Pancreas (tissue), 10 donors: ENCODE measurements around the gene HTT. TPM values are rescaled to one million over a fixed set of nuclear protein-coding genes. Genes with fewer than 3 reads are reported as not detected.
A peak's percentile ranks its signal among the peaks of the same experiment; 100 is the strongest.

ENCODE experiments used
- ATAC-seq, 4 donors: fragments of 200-7000 bp; cut with Tn5 transposase; one replicate each; pipeline versions ENCODE4 v1.8.0 to v1.9.1; 2020; ENCODE audit warnings: mild to moderate bottlenecking in 4 of 4, moderate library complexity in 4 of 4
- DNase-seq, 6 donors: peaks; one replicate each; pipeline ENCODE4 v3.0.0-alpha.2; 2020
- FAIRE-seq: peaks from 2 replicates; lab custom pipeline; 2012; peaks lifted over from hg19 to GRCh38; lab: Jason Lieb, UNC
- H3K27ac ChIP-seq, 4 donors: fragments of 200-600 bp; sonication (generic); 1 replicate in 3 of 4; 2 replicates in 1 of 4; pipeline versions ENCODE4 v1.5.0 to v1.8.0; 2020
- H3K27me3 ChIP-seq, 4 donors: fragments of 200-600 bp; one replicate each; pipeline ENCODE4 v1.8.0; 2021
- H3K36me3 ChIP-seq, 3 donors: fragments of 200-600 bp; sonication (generic) in 1 of 3; one replicate each; pipeline versions ENCODE4 v1.5.0 to v1.8.0; 2020 to 2021
- H3K4me1 ChIP-seq, 3 donors: fragments of 200-600 bp; one replicate each; pipeline ENCODE4 v1.8.0; 2021
- H3K4me3 ChIP-seq, 4 donors: fragments of 200-600 bp; sonication (generic) in 2 of 4; one replicate each; pipeline versions ENCODE4 v1.5.0 to v1.8.0; 2020 to 2021
- H3K9me3 ChIP-seq, 4 donors: fragments of 200-600 bp; one replicate each; pipeline ENCODE4 v1.8.0; 2021
- CTCF ChIP-seq, 4 donors: fragments of 200-600 bp; sonication (generic) in 3 of 4; IDR thresholded peaks; one replicate each; pipeline versions ENCODE4 v1.5.0 to v1.8.0; 2021; ENCODE audit warnings: antibody characterized with exemption in 4 of 4
- WGBS, 2 donors: extraction: QIAGEN DNeasy Blood & Tissue Kit; methylation state at CpG; one replicate each; pipeline ENCODE4 v1.1.7; 2013; 5-methylcytosine and 5-hydroxymethylcytosine counted together
- intact Hi-C, 3 donors: fragments of 100-400 bp; cut with DNase I; formaldehyde crosslinking; loops; one replicate each; pipeline versions ENCODE4 v1.11.1 to v1.14.2; 2022
- polyA plus RNA-seq, 2 donors: library from polyadenylated mRNA; stranded (reverse); fragments of 200-250 nt; gene quantifications; one replicate each; pipeline ENCODE4 v1.2.3, GENCODE V29; 2013
- total RNA-seq, 6 donors: library from RNA; stranded (reverse); fragmentation: NEBNext Ultra II Directional in 4 of 6; extraction: Animal tissue kit (Norgen Biotek cat#: 25700) in 4 of 6; gene quantifications; one replicate each; pipeline versions ENCODE4 v1.2.1 to v1.2.4, GENCODE V29; 2021 to 2023
- donor health status: healthy with polysubstance abuse.
- donor health status: DM: no; HTN: no; CAD: no; lungs with moderate emphysema.
- donor health status: DM: no; HTN: no; CAD: no.
- donor health status: control.
- donor health status: control.
- donor health status: Bipolar disorder and iron deficiency.
- donor health status: DM: yes; HTN: yes; CAD: no.
- donor health status: DM: no; HTN: no; CAD: no.
- donor health status: DM: no; HTN: no; CAD: no.
- donor health status: DM: yes; HTN: yes; CAD: no.

HTT gene
- total and polyA plus RNA-seq, 8 donors = 23.1 to 55.2 (median 42.7) TPM

GRCh38 chr4:3219761-3220475, 145.4 kb downstream of the HTT start:
- no peaks in the 10 kb centered on the region for H3K9me3 ChIP-seq
- ATAC-seq = no peak
- intact Hi-C loops = no loop called here
- 83 to 87% methylated on average over 9 of the region's 9 CpGs for WGBS, 2 donors
- FAIRE-seq = no peak
- DNase-seq = peak in 1 of 6 donors; percentile 23
- H3K27ac ChIP-seq = no peak overlapping the region
- no peaks in the 10 kb centered on the region for H3K4me1 ChIP-seq
- peaks cover 6 to 94% (median 37%) of the 10 kb centered on the region in 3 donors for H3K36me3 ChIP-seq
- H3K27me3 ChIP-seq = no peaks in the 10 kb centered on the region
- no peak for TF ChIP-seq CTCF (IDR thresholded peaks at IDR 0.05)
- H3K4me3 ChIP-seq = no peak overlapping the region

GRCh38 chr4:3220476-3221183, 146.1 kb downstream of the HTT start:
- Histone ChIP-seq H3K27ac (no peak overlapping the region), H3K4me1 (no peaks in the 10 kb centered on the region), H3K36me3 (peaks cover 6 to 94% (median 38%) of the 10 kb centered on the region in 3 donors), H3K27me3 (no peaks in the 10 kb centered on the region), H3K9me3 (no peaks in the 10 kb centered on the region), H3K4me3 (no peak overlapping the region)
- ATAC-seq = no peak
- intact Hi-C loops = no loop called here
- FAIRE-seq = no peak
- TF ChIP-seq CTCF (IDR thresholded peaks at IDR 0.05) = no peak
- WGBS, 2 donors = 83% methylated on average over 8 of the region's 8 CpGs
- DNase-seq = peak in 1 of 6 donors; percentile 16

GRCh38 chr4:3221184-3221494, 146.7 kb downstream of the HTT start:
- FAIRE-seq (no peak), ATAC-seq (no peak), DNase-seq (peak in 1 of 6 donors; percentile 24)
- no peak overlapping the region for H3K27ac ChIP-seq
- H3K4me3 ChIP-seq = no peak overlapping the region
- H3K36me3 ChIP-seq = peaks cover 6 to 94% (median 36%) of the 10 kb centered on the region in 3 donors
- intact Hi-C loops = no loop called here
- WGBS, 2 donors = 87 to 88% methylated on average over 8 of the region's 8 CpGs
- no peaks in the 10 kb centered on the region for H3K27me3 ChIP-seq
- no peaks in the 10 kb centered on the region for H3K4me1 ChIP-seq
- no peak for TF ChIP-seq CTCF (IDR thresholded peaks at IDR 0.05)
- no peaks in the 10 kb centered on the region for H3K9me3 ChIP-seq

GRCh38 chr4:3221996-3222395, 147.5 kb downstream of the HTT start:
- Histone ChIP-seq H3K4me3 (no peak overlapping the region), H3K36me3 (peaks cover 6 to 88% (median 32%) of the 10 kb centered on the region in 3 donors), H3K4me1 (no peaks in the 10 kb centered on the region), H3K27ac (no peak overlapping the region), H3K9me3 (no peaks in the 10 kb centered on the region), H3K27me3 (no peaks in the 10 kb centered on the region)
- no peak for ATAC-seq
- peak in 1 of 6 donors; percentile 50 for DNase-seq
- no peak for FAIRE-seq
- TF ChIP-seq CTCF (IDR thresholded peaks at IDR 0.05) = no peak
- intact Hi-C loops = no loop called here
- WGBS, 2 donors = 81 to 82% methylated on average over 12 of the region's 12 CpGs

- Histone ChIP-seq H3K27ac (no peak overlapping the region), H3K9me3 (no peaks in the 10 kb centered on the region), H3K36me3 (peaks cover 6 to 80% (median 20%) of the 10 kb centered on the region in 3 donors), H3K4me3 (no peak overlapping the region), H3K27me3 (no peaks in the 10 kb centered on the region), H3K4me1 (no peaks in the 10 kb centered on the region)
- intact Hi-C loops = no loop called here
- DNase-seq (peak in 1 of 6 donors; percentile 47), ATAC-seq (no peak), FAIRE-seq (no peak)
- TF ChIP-seq CTCF (IDR thresholded peaks at IDR 0.05) = no peak
- WGBS, 2 donors = 86 to 93% methylated on average over 11 of the region's 11 CpGs
Observed at GRCh38 chr4:3223346-3223745, 148.9 kb downstream of the HTT start.
